ENCODE measurements around the gene ZNF93. TPM values are rescaled to one million over a fixed set of nuclear protein-coding genes. Genes with fewer than 3 reads are reported as not detected.

The ZNF93 gene
- total RNA-seq (2021; fragmentation: NEBNext Ultra II Directional; extraction: Animal tissue kit (Norgen Biotek cat#: 25700)), result 61.1 and 61.8 TPM in 2 replicates
- polyA plus RNA-seq (2011; rRNA removed), result 25.3 and 40.8 TPM in 2 replicates
- 38.1 TPM for polyA plus RNA-seq (2011; cell fraction: cytosol; rRNA removed)
- polyA plus RNA-seq (2011; cell fraction: nucleus; rRNA removed), result 35.4 TPM
- polyA plus RNA-seq (2012, experiment 1 of 2), result 33.0 to 53.7 TPM (median 40.9 TPM) in 4 replicates
- 8.5 TPM for polyA plus RNA-seq (2012, experiment 2 of 2)
- polyA plus RNA-seq (2013, experiment 1 of 2), result 54.7 TPM
- polyA plus RNA-seq (2013, experiment 2 of 2), result 52.0 TPM
- polyA minus RNA-seq (2011; rRNA and poly(A)+ RNA removed), result 134 and 170 TPM in 2 replicates
- polyA minus RNA-seq (2011; cell fraction: cytosol; rRNA and poly(A)+ RNA removed), result 47.7 TPM
- 227 TPM for polyA minus RNA-seq (2011; cell fraction: nucleus; rRNA and poly(A)+ RNA removed)
- long read RNA-seq, experiment 1, transcript ZNF93-201 (4 exons, 2,648 nt), result major isoform, 12 of 32 reads
- long read RNA-seq, experiment 1, partial matches to known transcripts, result 20 of 32 reads
- long read RNA-seq, experiment 1, other reads (novel, unspliced or antisense), result 0 of 32 reads
- long read RNA-seq, experiment 2, transcript ZNF93-201 (4 exons, 2,648 nt), result major isoform, 19 of 32 reads
- long read RNA-seq, experiment 2, partial matches to known transcripts, result 1 of 32 reads
- long read RNA-seq, experiment 2, other reads (novel, unspliced or antisense), result 7 of 32 reads

DNA sequence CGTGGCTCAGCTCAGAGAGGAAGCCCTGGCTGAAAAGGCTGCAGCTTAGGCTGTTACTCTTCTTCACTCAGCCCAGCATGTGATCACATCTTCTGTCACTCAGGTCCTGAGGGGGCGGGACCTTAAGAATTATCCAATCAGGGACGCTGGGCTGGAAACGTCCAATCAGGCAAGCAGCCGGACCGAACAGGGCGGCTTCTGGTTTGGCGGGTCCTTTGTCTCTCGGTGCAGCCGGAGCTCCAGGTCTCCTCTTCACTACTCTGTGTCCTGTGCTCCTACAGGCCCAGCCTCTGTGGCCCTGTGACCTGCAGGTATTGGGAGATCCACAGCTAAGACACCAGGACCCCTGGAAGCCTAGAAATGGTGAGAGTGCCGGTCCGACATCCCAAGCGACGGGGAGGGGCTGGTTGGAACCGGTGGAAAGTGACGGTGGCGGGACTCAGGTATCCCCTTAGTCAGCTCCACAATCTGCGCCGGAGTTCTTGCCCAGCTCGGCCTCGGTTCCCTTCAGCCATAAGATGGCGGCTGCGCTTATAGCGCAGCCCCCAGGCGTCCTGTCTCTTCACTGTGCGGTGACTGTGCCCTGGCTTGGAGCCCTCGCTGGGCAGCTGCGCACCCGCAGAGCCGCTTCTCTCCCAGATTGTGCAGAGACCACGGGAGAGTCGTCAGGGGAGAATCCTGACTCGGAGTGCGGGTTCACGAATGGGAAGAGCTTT is at the start of gene ZNF93:
Gene ZNF93, plus strand, starts transcription at position 218 of the 716 bp plus-strand sequence. Its CDS starts 143 bp downstream, at position 361.
- FAIRE-seq, result peak; percentile 99
- TF ChIP-seq, protein P1, sequence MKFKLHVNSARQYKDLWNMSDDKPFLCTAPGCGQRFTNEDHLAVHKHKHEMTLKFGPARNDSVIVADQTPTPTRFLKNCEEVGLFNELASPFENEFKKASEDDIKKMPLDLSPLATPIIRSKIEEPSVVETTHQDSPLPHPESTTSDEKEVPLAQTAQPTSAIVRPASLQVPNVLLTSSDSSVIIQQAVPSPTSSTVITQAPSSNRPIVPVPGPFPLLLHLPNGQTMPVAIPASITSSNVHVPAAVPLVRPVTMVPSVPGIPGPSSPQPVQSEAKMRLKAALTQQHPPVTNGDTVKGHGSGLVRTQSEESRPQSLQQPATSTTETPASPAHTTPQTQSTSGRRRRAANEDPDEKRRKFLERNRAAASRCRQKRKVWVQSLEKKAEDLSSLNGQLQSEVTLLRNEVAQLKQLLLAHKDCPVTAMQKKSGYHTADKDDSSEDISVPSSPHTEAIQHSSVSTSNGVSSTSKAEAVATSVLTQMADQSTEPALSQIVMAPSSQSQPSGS (IDR thresholded peaks at IDR 0.05; ENCODE audit: low read length), result no peak; the same call in 1 of the 2 replicates
- TF ChIP-seq POLR2AphosphoS5 (IDR thresholded peaks at IDR 0.05; ENCODE audit: low read depth, low read length), result peak; percentile 94
- no peak for TF ChIP-seq NRF1 (IDR thresholded peaks at IDR 0.05; ENCODE audit: low read depth, low read length)
- TF ChIP-seq PHF8 (conservative IDR thresholded peaks at IDR 0.05; ENCODE audit: low read depth, low read length), result peak; percentile 80
- TF ChIP-seq KDM5A (IDR thresholded peaks at IDR 0.05; ENCODE audit: low read length), result no peak
- no peak for TF ChIP-seq RFX5 (IDR thresholded peaks at IDR 0.05; ENCODE audit: borderline replicate concordance, low read depth, low read length)

More for the DNA sequence above, at the start of gene ZNF93:
- peak within 1 kb of the TSS; percentile 99 for H4K8ac ChIP-seq (ENCODE audit: extremely low read depth, insufficient read depth, low read length)
- H2AFZ ChIP-seq (ENCODE audit: low read length), result no peak within 1 kb of the TSS
- 3% methylated on average over 35 of the region's 35 CpGs; no CpG with 5 or more reads in 1 of the 2 experiments for WGBS, 2 experiments (ENCODE audit: extremely low coverage in 1 of 2, insufficient coverage in 1 of 2, insufficient read length in 1 of 2, insufficient replicate concordance in 2 of 2, low coverage in 1 of 2, low lambda C conversion rate in 2 of 2, missing lambda C conversion rate in 1 of 2)
- H3K56ac ChIP-seq (replicated peaks; ENCODE audit: insufficient read length, low read depth, low read length), result peak within 1 kb of the TSS; percentile 91
- peak within 1 kb of the TSS; percentile 75 for H3K4ac ChIP-seq (replicated peaks; ENCODE audit: insufficient read length, low read depth, low read length)
- peaks cover 0 to 6% (median 2%) of the 10 kb centered on the region in 4 experiments; a peak in 4 of 7 replicates for H3K4me1 ChIP-seq (replicated peaks in 1 of 4; ENCODE audit: control insufficient read depth in 3 of 4, insufficient read depth in 4 of 4, low read length in 3 of 4)
- no peak within 1 kb of the TSS for H3K23ac ChIP-seq (ENCODE audit: insufficient read length)
- H3K23me2 ChIP-seq (ENCODE audit: low read depth, low read length), result 0 out of 2 replicates have a peak, but pooled peaks cover 2% of the 10 kb centered on the region
- H2AK5ac ChIP-seq (ENCODE audit: low read depth, low read length), result peak within 1 kb of the TSS; percentile 87
- H3K79me1 ChIP-seq (ENCODE audit: low read depth, low read length), result no peaks in the 10 kb centered on the region
- no peaks in the 10 kb centered on the region for H3K27me3 ChIP-seq (replicated peaks in 1 of 4; ENCODE audit: control insufficient read depth in 3 of 4, extremely low read depth in 1 of 4, insufficient read depth in 3 of 4, low read length in 3 of 4)
- POLR2A ChIA-PET (ENCODE audit: partially characterized antibody), result interaction anchor here (0.7 to 17.2 kb wide), 43 partner anchors 11 to 279 kb away, joined by 3 to 453 read pairs (median 5); partner anchors contain the start of genes ATP13A1, ZNF101, ZNF14 and ZNF253
- H4K91ac ChIP-seq (replicated peaks; ENCODE audit: insufficient read length, low read length), result peak within 1 kb of the TSS; percentile 95
- peak within 1 kb of the TSS; percentile 98 for H3K27ac ChIP-seq (ENCODE audit: low read depth, low read length)
- peak within 1 kb of the TSS; percentile 72 to 75 for H3K4me2 ChIP-seq (ENCODE audit: insufficient read depth in 1 of 2, low read depth in 2 of 2, low read length in 2 of 2)
- peak within 1 kb of the TSS; percentile 96 to 99 (median 98) for H3K9ac ChIP-seq (replicated peaks in 1 of 4; ENCODE audit: extremely low read depth in 1 of 4, low read depth in 3 of 4, low read length in 3 of 4)
- CTCF ChIA-PET (ENCODE audit: partially characterized antibody), result interaction anchor here (0.9 to 1.5 kb wide), 3 partner anchors 10 to 36 kb away, joined by 3 to 6 read pairs (median 3); partner anchors contain the start of gene ZNF253
- H2BK5ac ChIP-seq (ENCODE audit: low read depth, low read length), result peak within 1 kb of the TSS; percentile 97
- H4K5ac ChIP-seq (ENCODE audit: insufficient read length, low read depth, low read length), result peak within 1 kb of the TSS; percentile 94
- peak within 1 kb of the TSS; percentile 90 to 95 (median 94) for H3K4me3 ChIP-seq (ENCODE audit: extremely low read depth in 1 of 4, insufficient read depth in 2 of 4, low read depth in 3 of 4, low read length in 4 of 4)
- H3K9me3 ChIP-seq (ENCODE audit: insufficient read depth in 2 of 2, low read depth in 1 of 2, low read length in 1 of 2), result 0 out of 4 replicates have a peak, but pooled peaks cover 0 to 2% of the 10 kb centered on the region in 2 experiments
- peaks cover 1 to 11% of the 10 kb centered on the region in 2 experiments for H4K20me1 ChIP-seq (replicated peaks in 1 of 2; ENCODE audit: control insufficient read depth in 1 of 2, insufficient read depth in 2 of 2, low read length in 2 of 2)
- DNase-seq (ENCODE audit: low read depth in 1 of 2, low spot score in 2 of 2), result peak; percentile 92 to 95
- no peak within 1 kb of the TSS for H2BK15ac ChIP-seq (ENCODE audit: low read length)
- H2BK120ac ChIP-seq (replicated peaks; ENCODE audit: low read depth, low read length), result no peak within 1 kb of the TSS
- H3K79me2 ChIP-seq (ENCODE audit: control insufficient read depth in 1 of 2, insufficient read depth in 2 of 2, low read length in 2 of 2), result peaks cover 24 to 48% of the 10 kb centered on the region in 2 experiments
- H3K14ac ChIP-seq (ENCODE audit: insufficient read length), result no peak within 1 kb of the TSS
- H2BK12ac ChIP-seq (ENCODE audit: low read depth, low read length), result peak within 1 kb of the TSS; percentile 84; the same call in 1 of the 2 replicates
- no peak within 1 kb of the TSS for H2BK20ac ChIP-seq (ENCODE audit: low read length)
- peak within 1 kb of the TSS; percentile 80 for H3K18ac ChIP-seq (ENCODE audit: extremely low read depth, low read length)
- H3K36me3 ChIP-seq (ENCODE audit: control insufficient read depth in 2 of 4, insufficient read depth in 4 of 4, low read length in 3 of 4), result peaks cover 0 to 3% (median 0%) of the 10 kb centered on the region in 4 experiments; a peak in 2 of 8 replicates

Data from H1 (cell line).